BE2C (cell line): ENCODE measurements around the gene ATP13A1.

ENCODE experiments used
- DNase-seq: peaks from one replicate; pipeline ENCODE4 v3.0.0-alpha.2; 2020
- H3K27me3 ChIP-seq: fragments of 250-450 bp; sonication (Bioruptor Pico); 2 replicates; pipeline ENCODE4 v1.5.1; 2020; ENCODE audit warnings: mild to moderate bottlenecking
- H3K36me3 ChIP-seq: fragments of 250-450 bp; sonication (Bioruptor Pico); 2 replicates; pipeline ENCODE4 v1.5.1; 2020; ENCODE audit warnings: mild to moderate bottlenecking
- H3K4me1 ChIP-seq: fragments of 250-450 bp; sonication (Bioruptor Pico); 2 replicates; pipeline ENCODE4 v1.5.1; 2020
- H3K4me3 ChIP-seq: 2 replicates; pipeline ENCODE4 v1.5.1; 2011; ENCODE audit warnings: low read depth, low read length
- H3K9me3 ChIP-seq: fragments of 250-450 bp; sonication (Bioruptor Pico); 2 replicates; pipeline ENCODE4 v1.5.1; 2020
- TF ChIP-seq, protein P1 (sequence below): IDR thresholded peaks from 2 replicates; pipeline ENCODE4 v1.5.1; 2012; ENCODE audit warnings: mild to moderate bottlenecking, low read depth, low read length

The ATP13A1 gene

DNA sequence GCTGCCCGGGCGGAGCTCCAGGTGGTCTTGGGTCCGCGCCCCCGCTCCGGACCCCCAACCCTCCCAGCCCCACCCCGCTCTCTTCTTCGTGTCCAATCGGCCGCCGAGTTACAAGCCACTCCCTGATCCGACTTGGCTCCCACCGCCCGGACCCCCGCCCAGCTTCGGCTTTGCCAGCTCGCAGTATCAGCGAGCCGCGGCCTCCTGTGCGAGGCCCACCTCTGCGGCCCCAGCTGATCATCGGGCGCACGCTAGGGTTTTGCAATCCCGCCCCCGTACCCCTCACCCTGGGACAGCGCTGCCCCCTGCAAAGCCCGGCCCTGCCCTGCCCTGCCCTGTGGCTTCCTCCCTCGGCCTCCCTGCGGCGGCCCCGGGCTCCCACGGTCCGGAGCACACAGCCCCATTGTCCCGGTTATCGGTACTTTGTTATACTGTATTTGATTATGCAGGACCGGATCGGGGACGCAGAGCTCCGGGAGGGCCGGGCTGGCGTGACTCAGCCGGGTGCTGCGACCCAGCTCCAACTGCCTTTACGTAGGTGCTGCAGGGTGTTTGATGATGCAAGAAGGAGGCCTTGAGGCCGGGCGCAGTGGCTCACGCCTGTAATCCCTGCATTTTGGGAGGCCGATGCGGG, 34.9 kb downstream of the ATP13A1 start:
- Histone ChIP-seq H3K27me3 (peaks cover 11% of the 10 kb centered on the region), H3K36me3 (no peaks in the 10 kb centered on the region), H3K4me3 (no peak overlapping the region), H3K9me3 (no peaks in the 10 kb centered on the region; the same call in 1 of the 2 replicates), H3K4me1 (no peaks in the 10 kb centered on the region)
- TF ChIP-seq, protein P1, sequence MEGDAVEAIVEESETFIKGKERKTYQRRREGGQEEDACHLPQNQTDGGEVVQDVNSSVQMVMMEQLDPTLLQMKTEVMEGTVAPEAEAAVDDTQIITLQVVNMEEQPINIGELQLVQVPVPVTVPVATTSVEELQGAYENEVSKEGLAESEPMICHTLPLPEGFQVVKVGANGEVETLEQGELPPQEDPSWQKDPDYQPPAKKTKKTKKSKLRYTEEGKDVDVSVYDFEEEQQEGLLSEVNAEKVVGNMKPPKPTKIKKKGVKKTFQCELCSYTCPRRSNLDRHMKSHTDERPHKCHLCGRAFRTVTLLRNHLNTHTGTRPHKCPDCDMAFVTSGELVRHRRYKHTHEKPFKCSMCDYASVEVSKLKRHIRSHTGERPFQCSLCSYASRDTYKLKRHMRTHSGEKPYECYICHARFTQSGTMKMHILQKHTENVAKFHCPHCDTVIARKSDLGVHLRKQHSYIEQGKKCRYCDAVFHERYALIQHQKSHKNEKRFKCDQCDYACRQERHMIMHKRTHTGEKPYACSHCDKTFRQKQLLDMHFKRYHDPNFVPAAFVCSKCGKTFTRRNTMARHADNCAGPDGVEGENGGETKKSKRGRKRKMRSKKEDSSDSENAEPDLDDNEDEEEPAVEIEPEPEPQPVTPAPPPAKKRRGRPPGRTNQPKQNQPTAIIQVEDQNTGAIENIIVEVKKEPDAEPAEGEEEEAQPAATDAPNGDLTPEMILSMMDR: no peak
- DNase-seq: no peak

DNA sequence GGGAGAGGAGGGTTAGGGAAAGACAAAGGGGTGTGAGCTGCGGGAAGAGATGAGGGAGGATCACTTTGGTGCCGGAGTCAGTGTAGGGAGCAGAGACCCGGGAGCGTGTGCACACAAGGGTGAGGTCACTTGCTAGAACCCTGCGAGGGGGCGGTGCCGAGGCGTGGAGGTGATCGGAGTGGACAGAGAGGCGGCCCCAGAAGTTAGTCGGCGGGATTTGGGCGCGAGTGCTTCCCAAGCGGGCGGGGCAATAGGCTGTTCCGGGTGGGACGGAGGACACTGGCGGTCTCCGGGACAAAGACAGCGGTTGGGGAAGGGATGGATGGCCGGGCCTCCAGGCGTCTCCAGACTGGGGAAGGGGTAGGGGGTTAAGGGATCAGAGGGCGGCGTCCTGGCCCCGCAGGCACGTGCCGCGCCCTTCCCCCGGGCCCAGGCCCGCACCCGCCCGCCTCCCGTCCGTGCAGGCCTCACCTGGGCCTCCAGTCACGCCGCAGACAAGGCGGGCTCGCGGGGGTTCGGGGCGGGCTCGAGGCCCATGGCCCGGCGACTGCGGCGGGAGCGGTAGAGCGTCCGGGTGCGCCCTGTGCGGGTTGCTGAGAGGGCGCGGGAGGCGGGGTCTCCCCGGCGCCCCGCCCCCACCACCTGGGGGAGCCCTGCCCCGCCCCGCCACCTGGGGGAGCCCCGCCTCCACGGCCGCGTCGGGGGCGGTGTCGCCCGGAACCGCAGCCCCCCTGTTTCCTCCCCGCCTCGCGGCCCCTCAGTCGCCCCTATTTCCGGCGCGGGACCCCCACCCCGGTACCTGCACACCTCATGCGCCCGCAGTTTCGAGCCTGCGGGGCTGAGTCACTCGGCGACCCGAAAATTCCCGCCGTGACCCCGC, 35.6 kb downstream of the ATP13A1 start, which contains the start of gene LPAR2:
LPAR2 (minus strand) TSS at position 600 of the 880 bp plus-strand sequence. CDS start 945 bp downstream, outside the sequence.
- no peaks in the 10 kb centered on the region for H3K4me1 ChIP-seq
- TF ChIP-seq, protein P1: no peak
- H3K4me3 ChIP-seq: no peak within 1 kb of the TSS
- no peak for DNase-seq
- peaks cover 11% of the 10 kb centered on the region for H3K27me3 ChIP-seq
- no peaks in the 10 kb centered on the region for H3K36me3 ChIP-seq
- no peaks in the 10 kb centered on the region; the same call in 1 of the 2 replicates for H3K9me3 ChIP-seq

DNA sequence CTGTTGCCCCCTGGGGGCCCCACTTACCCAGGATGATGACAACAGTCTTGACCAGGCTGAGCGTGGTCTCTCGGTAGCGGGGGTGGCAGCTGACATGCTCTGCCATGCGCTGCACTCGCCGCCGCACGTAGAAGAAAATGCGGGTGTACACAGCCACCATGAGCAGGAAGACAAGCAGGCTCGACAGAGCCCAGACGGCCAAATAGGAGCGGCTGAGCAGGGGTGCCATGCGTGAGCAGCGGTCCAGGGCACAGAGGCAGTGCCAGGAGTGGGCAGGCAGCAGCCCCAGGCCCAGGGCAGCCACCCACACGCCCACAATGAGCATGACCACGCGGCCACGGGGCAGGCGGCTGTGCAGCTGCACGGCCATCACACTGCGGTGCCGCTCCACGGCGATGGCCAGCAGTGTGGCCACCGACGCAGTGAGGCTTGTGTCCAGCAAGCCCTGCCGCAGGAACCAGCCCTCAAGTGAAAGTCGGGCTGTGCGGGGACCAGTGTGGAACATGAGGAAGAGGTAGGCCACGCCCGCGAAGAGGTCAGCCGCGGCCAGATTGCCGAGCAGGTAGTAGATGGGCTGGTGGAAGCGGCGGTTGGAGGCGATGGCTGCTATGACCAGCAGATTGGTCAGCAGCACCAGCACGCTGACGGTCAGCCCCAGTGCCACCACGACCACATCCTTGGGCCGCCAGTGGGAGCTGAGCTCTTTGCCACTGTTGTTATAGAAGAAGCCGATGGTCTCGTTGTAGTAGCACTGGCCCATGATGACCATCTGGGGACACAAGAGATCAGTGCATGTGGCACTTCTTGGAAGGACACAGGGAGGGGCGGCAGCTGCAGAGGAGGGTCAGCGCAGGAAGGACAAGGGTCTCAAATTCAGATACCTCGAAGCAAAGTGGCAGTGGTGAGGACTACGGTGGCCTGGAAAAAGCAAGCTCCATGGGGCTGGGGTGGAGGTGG, 36.7 kb downstream of the ATP13A1 start:
- TF ChIP-seq, protein P1: no peak
- no peak for DNase-seq
- H3K36me3 ChIP-seq: no peaks in the 10 kb centered on the region
- no peak overlapping the region for H3K4me3 ChIP-seq
- peaks cover 11% of the 10 kb centered on the region for H3K27me3 ChIP-seq
- H3K4me1 ChIP-seq: no peaks in the 10 kb centered on the region
- H3K9me3 ChIP-seq: no peaks in the 10 kb centered on the region; the same call in 1 of the 2 replicates

DNA sequence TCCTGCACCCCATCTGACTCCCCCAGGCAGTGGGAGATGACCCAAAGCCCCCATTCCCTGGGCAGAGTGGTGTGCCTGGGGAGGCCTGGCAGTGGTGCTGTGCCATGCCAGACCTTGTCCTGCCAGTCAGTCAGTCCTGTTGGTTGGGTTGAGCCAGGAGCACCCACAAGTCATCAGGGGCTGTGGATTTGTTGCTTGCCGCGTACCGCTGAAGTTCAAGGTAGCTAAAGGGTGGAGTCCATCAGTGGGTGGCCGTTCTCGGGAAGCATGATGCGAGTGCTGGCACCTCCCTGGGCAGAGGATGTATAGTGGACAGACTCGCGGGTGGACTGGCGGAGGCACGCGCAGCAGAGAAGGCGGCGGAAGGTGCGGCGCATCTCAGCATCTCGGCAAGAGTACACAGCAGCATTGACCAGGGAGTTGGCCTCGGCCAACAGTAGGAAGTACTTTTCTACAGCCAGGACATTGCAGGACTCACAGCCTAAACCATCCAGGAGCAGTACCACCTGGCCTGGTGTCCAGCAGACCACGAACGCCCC, 39.4 kb downstream of the ATP13A1 start:
- Histone ChIP-seq H3K27me3 (peaks cover 11% of the 10 kb centered on the region), H3K4me1 (no peaks in the 10 kb centered on the region), H3K36me3 (no peaks in the 10 kb centered on the region), H3K9me3 (no peaks in the 10 kb centered on the region; the same call in 1 of the 2 replicates), H3K4me3 (no peak overlapping the region)
- TF ChIP-seq, protein P1: no peak
- no peak for DNase-seq

DNA sequence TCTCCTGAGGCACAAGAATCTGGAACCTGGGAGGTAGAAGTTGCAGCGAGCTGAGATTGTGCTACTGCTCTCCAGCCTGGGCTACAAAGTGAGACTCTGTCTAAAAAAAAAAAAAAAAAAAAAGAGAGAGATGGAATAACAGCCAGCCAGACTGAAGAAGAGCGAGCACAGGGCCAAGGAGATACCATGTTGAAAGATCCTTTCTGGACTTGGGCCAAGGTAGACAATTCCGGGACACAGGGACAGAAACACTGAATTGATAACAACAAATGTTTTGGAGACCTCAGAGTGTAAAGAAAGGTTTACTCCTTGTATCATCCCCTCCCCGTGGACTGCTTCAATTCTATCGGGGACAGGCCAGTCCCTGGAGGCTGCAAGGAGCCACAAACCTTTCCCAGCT, 40.1 kb downstream of the ATP13A1 start:
- DNase-seq: no peak
- H3K27me3 ChIP-seq: peaks cover 8% of the 10 kb centered on the region
- no peaks in the 10 kb centered on the region for H3K4me1 ChIP-seq
- H3K9me3 ChIP-seq: no peaks in the 10 kb centered on the region; the same call in 1 of the 2 replicates
- H3K36me3 ChIP-seq: no peaks in the 10 kb centered on the region
- TF ChIP-seq, protein P1: no peak
- H3K4me3 ChIP-seq: no peak overlapping the region
